Neural cell (in vitro differentiated cells): ENCODE measurements around the gene IL1RAPL2. TPM values are rescaled to one million over a fixed set of nuclear protein-coding genes. Genes with fewer than 3 reads are reported as not detected.

Source experiments
- H2AFZ ChIP-seq: fragments of 200-600, 300-800 bp; sonication (generic), shearing (Covaris generic); 2 replicates; pipeline ENCODE4 v1.6.0; 2014; ENCODE audit warnings: low read depth, mild to moderate bottlenecking, antibody characterized with exemption, low read length, moderate library complexity
- H3F3A ChIP-seq: fragments of 200-600 bp; shearing (Covaris generic); 2 replicates; pipeline ENCODE4 v1.6.1; 2016; ENCODE audit warnings: mild to moderate bottlenecking, moderate library complexity, mixed read lengths, antibody characterized with exemption, low read length; ENCODE audit not compliant: insufficient read depth, poor library complexity, severe bottlenecking
- H3K27ac ChIP-seq: fragments of 200-600, 300-800 bp; sonication (generic), shearing (Covaris generic); 2 replicates; pipeline ENCODE4 v1.5.1; 2014; ENCODE audit warnings: mild to moderate bottlenecking, low read length, moderate library complexity
- H3K27me3 ChIP-seq: fragments of 300-800, 200-600 bp; sonication (generic), shearing (Covaris generic); 2 replicates; pipeline ENCODE4 v1.6.0; 2014; ENCODE audit warnings: mild to moderate bottlenecking, low read depth, low read length, moderate library complexity; ENCODE audit not compliant: insufficient read depth
- H3K36me3 ChIP-seq: fragments of 300-800, 200-600 bp; sonication (generic), shearing (Covaris generic); 2 replicates; pipeline ENCODE4 v1.5.1; 2014; ENCODE audit warnings: mild to moderate bottlenecking, antibody characterized with exemption, low read length, moderate library complexity; ENCODE audit not compliant: insufficient read depth
- H3K4me2 ChIP-seq: fragments of 300-800, 200-600 bp; sonication (generic), shearing (Covaris generic); 2 replicates; pipeline ENCODE4 v1.6.0; 2014; ENCODE audit warnings: mild to moderate bottlenecking, low read length
- H3K4me3 ChIP-seq: fragments of 300-800, 200-600 bp; sonication (generic), shearing (Covaris generic); 2 replicates; pipeline ENCODE4 v1.5.1; 2014; ENCODE audit warnings: mild to moderate bottlenecking, low read length, moderate library complexity
- H3K79me2 ChIP-seq: fragments of 200-600 bp; shearing (Covaris generic); replicated peaks from 2 replicates; pipeline ENCODE4 v1.6.0; 2014; ENCODE audit warnings: mild to moderate bottlenecking, low read length, moderate library complexity; ENCODE audit not compliant: insufficient read depth
- H3K9ac ChIP-seq: fragments of 300-800, 200-600 bp; sonication (generic), shearing (Covaris generic); 2 replicates; pipeline ENCODE4 v1.6.1; 2016; ENCODE audit warnings: mild to moderate bottlenecking, low read length, mixed read lengths
- H3K9me2 ChIP-seq: fragments of 200-600 bp; shearing (Covaris generic); 2 replicates; pipeline ENCODE4 v1.6.1; 2016; ENCODE audit warnings: mild to moderate bottlenecking, low read length, mixed read lengths; ENCODE audit not compliant: insufficient read depth
- H3K9me3 ChIP-seq: fragments of 200-600, 300-800 bp; sonication (generic), shearing (Covaris generic); 2 replicates; pipeline ENCODE4 v1.6.1; 2016; ENCODE audit warnings: mild to moderate bottlenecking, mixed run types, low read length, moderate library complexity, mixed read lengths
- H4K20me1 ChIP-seq: fragments of 200-600 bp; shearing (Covaris generic); 2 replicates; pipeline ENCODE4 v1.6.1; 2016; ENCODE audit warnings: mild to moderate bottlenecking, mixed run types; ENCODE audit not compliant: insufficient read depth
- EP300 ChIP-seq: fragments of 450-650 bp; conservative IDR thresholded peaks from 2 replicates; pipeline ENCODE4 v1.6.1; 2014; ENCODE audit warnings: antibody characterized with exemption, mild to moderate bottlenecking, moderate library complexity; ENCODE audit not compliant: poor library complexity, severe bottlenecking
- EZH2 ChIP-seq: fragments of 200-600, 300-800 bp; shearing (Covaris generic), sonication (generic); IDR thresholded peaks from 2 replicates; pipeline ENCODE4 v1.6.1; 2014; ENCODE audit warnings: antibody characterized with exemption, low read length, borderline replicate concordance, mild to moderate bottlenecking; ENCODE audit not compliant: insufficient read depth, poor library complexity, severe bottlenecking
- MXI1 ChIP-seq: fragments of 450-650 bp; conservative IDR thresholded peaks from 2 replicates; pipeline ENCODE4 v1.6.1; 2014; ENCODE audit warnings: antibody characterized with exemption, mild to moderate bottlenecking; ENCODE audit not compliant: poor library complexity, severe bottlenecking
- POLR2AphosphoS5 ChIP-seq: IDR thresholded peaks from 2 replicates; pipeline ENCODE4 v1.6.1; 2012
- RAD21 ChIP-seq: fragments of 450-650 bp; conservative IDR thresholded peaks from 2 replicates; pipeline ENCODE4 v1.6.1; 2014; ENCODE audit warnings: antibody characterized with exemption, mild to moderate bottlenecking, moderate library complexity
- SMC3 ChIP-seq: fragments of 450-650 bp; conservative IDR thresholded peaks from 2 replicates; pipeline ENCODE4 v1.6.1; 2014; ENCODE audit warnings: antibody characterized with exemption, mild to moderate bottlenecking, moderate library complexity; ENCODE audit not compliant: poor library complexity
- TAF1 ChIP-seq: IDR thresholded peaks from 2 replicates; pipeline ENCODE4 v1.6.1; 2012; ENCODE audit warnings: low read depth
- polyA plus RNA-seq: library from polyadenylated mRNA; depleted of rRNA; stranded (reverse); fragments of >200 nt; gene quantifications from 2 replicates; pipeline ENCODE4 v1.2.3, GENCODE V29; 2014
- TF ChIP-seq, protein P1 (sequence below): fragments of 450-650 bp; IDR thresholded peaks from 2 replicates; pipeline ENCODE4 v1.5.1; 2014; ENCODE audit warnings: antibody characterized with exemption, mild to moderate bottlenecking, moderate library complexity; ENCODE audit not compliant: poor library complexity, severe bottlenecking
- TF ChIP-seq, protein P2 (sequence below): IDR thresholded peaks from 2 replicates; pipeline ENCODE4 v1.6.1; 2012; ENCODE audit warnings: borderline replicate concordance

Gene IL1RAPL2
- polyA plus RNA-seq, 1 donor from 2014 or later = not detected

DNA sequence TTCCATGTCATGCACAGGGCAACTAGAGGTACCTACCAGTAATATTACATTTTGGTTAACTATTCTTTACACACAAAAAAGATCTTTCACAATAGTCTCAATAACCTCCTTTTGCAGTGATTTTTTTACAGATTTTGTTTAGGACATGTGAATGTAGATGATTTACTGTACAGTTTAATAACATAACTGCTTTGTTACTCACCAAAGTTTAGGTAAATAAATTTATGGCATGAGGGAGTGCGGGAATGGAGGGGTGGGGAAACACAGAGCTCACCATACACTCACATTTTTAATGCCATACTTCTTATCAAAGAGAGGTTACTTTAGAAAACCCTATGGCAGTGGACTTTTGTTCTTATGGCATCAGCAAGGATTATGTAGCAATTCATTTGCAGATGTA, 747.6 kb downstream of the IL1RAPL2 start:
- Histone ChIP-seq H3K36me3 (no peaks in the 10 kb centered on the region), H4K20me1 (no peaks in the 10 kb centered on the region), H2AFZ (no peak overlapping the region), H3K9ac (no peak overlapping the region), H3K27ac (no peak overlapping the region), H3F3A (no peaks in the 10 kb centered on the region), H3K9me2 (no peaks in the 10 kb centered on the region), H3K9me3 (no peaks in the 10 kb centered on the region), H3K4me3 (no peak overlapping the region), H3K79me2 (no peaks in the 10 kb centered on the region), H3K4me2 (no peak overlapping the region), H3K27me3 (no peaks in the 10 kb centered on the region)
- TF ChIP-seq EP300 = no peak
- TF ChIP-seq EZH2 = no peak
- TF ChIP-seq, protein P1, sequence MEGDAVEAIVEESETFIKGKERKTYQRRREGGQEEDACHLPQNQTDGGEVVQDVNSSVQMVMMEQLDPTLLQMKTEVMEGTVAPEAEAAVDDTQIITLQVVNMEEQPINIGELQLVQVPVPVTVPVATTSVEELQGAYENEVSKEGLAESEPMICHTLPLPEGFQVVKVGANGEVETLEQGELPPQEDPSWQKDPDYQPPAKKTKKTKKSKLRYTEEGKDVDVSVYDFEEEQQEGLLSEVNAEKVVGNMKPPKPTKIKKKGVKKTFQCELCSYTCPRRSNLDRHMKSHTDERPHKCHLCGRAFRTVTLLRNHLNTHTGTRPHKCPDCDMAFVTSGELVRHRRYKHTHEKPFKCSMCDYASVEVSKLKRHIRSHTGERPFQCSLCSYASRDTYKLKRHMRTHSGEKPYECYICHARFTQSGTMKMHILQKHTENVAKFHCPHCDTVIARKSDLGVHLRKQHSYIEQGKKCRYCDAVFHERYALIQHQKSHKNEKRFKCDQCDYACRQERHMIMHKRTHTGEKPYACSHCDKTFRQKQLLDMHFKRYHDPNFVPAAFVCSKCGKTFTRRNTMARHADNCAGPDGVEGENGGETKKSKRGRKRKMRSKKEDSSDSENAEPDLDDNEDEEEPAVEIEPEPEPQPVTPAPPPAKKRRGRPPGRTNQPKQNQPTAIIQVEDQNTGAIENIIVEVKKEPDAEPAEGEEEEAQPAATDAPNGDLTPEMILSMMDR = no peak
- no peak for TF ChIP-seq RAD21
- no peak for TF ChIP-seq TAF1
- TF ChIP-seq POLR2AphosphoS5 = no peak
- TF ChIP-seq, protein P2, sequence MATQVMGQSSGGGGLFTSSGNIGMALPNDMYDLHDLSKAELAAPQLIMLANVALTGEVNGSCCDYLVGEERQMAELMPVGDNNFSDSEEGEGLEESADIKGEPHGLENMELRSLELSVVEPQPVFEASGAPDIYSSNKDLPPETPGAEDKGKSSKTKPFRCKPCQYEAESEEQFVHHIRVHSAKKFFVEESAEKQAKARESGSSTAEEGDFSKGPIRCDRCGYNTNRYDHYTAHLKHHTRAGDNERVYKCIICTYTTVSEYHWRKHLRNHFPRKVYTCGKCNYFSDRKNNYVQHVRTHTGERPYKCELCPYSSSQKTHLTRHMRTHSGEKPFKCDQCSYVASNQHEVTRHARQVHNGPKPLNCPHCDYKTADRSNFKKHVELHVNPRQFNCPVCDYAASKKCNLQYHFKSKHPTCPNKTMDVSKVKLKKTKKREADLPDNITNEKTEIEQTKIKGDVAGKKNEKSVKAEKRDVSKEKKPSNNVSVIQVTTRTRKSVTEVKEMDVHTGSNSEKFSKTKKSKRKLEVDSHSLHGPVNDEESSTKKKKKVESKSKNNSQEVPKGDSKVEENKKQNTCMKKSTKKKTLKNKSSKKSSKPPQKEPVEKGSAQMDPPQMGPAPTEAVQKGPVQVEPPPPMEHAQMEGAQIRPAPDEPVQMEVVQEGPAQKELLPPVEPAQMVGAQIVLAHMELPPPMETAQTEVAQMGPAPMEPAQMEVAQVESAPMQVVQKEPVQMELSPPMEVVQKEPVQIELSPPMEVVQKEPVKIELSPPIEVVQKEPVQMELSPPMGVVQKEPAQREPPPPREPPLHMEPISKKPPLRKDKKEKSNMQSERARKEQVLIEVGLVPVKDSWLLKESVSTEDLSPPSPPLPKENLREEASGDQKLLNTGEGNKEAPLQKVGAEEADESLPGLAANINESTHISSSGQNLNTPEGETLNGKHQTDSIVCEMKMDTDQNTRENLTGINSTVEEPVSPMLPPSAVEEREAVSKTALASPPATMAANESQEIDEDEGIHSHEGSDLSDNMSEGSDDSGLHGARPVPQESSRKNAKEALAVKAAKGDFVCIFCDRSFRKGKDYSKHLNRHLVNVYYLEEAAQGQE = no peak
- TF ChIP-seq SMC3 = no peak
- no peak for TF ChIP-seq MXI1

DNA sequence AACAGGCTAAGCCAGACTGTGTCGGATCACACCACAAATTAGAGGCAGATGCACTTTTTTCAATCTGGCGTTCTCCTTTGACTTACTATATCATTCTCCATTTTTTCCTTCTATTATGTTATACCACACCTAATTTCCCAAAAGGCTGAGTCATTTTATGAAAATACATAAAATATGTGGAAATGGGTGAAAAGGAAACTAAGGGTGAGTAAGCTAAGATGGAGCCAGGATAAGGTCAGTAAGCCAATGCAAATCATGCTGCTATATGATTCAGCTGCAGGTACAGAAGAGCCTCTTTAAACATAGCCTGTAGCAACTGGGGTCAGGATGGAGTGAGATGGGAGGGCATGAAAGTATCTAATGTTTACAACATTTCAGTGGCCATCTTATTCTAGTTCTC, 748.5 kb downstream of the IL1RAPL2 start:
- H2AFZ ChIP-seq = no peak overlapping the region

More for the DNA sequence above, 748.5 kb downstream of the IL1RAPL2 start:
- Histone ChIP-seq H3K36me3 (no peaks in the 10 kb centered on the region), H3K9me3 (no peaks in the 10 kb centered on the region), H3F3A (no peaks in the 10 kb centered on the region), H3K79me2 (no peaks in the 10 kb centered on the region), H3K4me3 (no peak overlapping the region), H3K27me3 (no peaks in the 10 kb centered on the region), H3K27ac (no peak overlapping the region), H3K9ac (no peak overlapping the region), H3K9me2 (no peaks in the 10 kb centered on the region), H3K4me2 (no peak overlapping the region), H4K20me1 (no peaks in the 10 kb centered on the region)
- TF ChIP-seq, protein P2 = no peak
- TF ChIP-seq TAF1 (no peak), EP300 (no peak), SMC3 (no peak), POLR2AphosphoS5 (no peak), RAD21 (no peak), MXI1 (no peak), EZH2 (no peak)
- TF ChIP-seq, protein P1 = no peak
